Hepatocyte (in vitro differentiated cells): ENCODE measurements around the gene ADAM12.

Source experiments
- CTCF ChIP-seq: fragments of 200-600 bp; sonication (generic); IDR thresholded peaks from 2 replicates; pipeline ENCODE4 v1.5.1; 2016; ENCODE audit warnings: antibody characterized with exemption, mild to moderate bottlenecking; ENCODE audit not compliant: poor library complexity
- EZH2 ChIP-seq: fragments of 200-600 bp; sonication (generic); IDR thresholded peaks from 2 replicates; pipeline ENCODE4 v1.6.1; 2016; ENCODE audit warnings: antibody characterized with exemption, mild to moderate bottlenecking, borderline replicate concordance
- EZH2phosphoT487 ChIP-seq: fragments of 200-600 bp; sonication (generic); IDR thresholded peaks from one replicate; pipeline ENCODE4 v1.6.1; 2018; ENCODE audit warnings: antibody characterized with exemption, mild to moderate bottlenecking, low read depth, moderate library complexity; ENCODE audit not compliant: unreplicated experiment, severe bottlenecking

- TF ChIP-seq CTCF (no peak), EZH2 (no peak), EZH2phosphoT487 (no peak)
Observed at GRCh38 chr10:126022841-126023240, 365.4 kb downstream of the ADAM12 start.
